GM19099 (cell line): ENCODE data around the gene SLC25A46.
A peak's percentile ranks its signal among the peaks of the same experiment; 100 is the strongest.

Source experiments
- POLR2A ChIP-seq: IDR thresholded peaks from 3 replicates; pipeline ENCODE4 v1.6.1; 2011; ENCODE audit warnings: low read depth; ENCODE audit not compliant: insufficient read length; ENCODE audit errors: extremely low read depth

SLC25A46 gene

DNA sequence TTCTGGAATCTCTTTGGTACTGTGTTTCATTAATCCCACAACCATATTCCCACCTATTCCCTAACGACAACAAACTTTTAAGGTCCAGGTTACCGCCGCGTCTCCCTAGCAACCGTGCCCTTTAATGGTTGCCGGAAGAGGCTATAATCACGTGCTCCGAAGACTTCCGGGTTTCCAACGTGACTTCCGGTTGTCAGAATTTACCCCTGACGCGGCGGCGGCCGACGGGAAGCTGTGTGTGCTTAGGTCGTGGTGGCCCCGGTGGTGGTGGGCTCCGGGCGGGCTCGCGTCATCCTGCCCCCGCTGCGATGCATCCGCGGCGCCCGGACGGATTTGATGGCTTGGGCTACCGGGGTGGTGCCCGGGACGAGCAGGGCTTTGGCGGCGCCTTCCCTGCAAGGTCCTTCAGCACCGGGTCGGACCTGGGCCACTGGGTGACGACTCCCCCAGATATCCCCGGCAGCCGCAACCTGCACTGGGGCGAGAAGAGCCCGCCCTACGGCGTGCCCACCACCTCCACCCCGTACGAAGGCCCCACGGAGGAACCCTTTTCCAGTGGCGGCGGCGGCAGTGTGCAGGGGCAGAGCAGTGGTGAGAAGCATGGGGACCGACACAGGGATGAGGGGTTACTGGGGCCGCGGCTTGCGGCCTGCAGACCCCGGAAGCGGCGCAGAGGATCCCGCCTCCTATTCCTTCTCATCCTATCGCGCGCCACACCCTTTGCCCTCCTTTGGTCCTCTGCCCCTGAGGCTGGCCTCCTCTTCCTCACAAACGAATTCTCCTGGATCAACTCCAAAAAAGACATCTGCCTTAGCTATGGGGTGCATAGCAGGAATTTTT, at the start of gene SLC25A46:
SLC25A46 (plus strand) TSS at position 196 of the 840 bp plus-strand sequence; CDS start at position 309, 113 bp downstream.
- peak; percentile 94 for TF ChIP-seq POLR2A

DNA sequence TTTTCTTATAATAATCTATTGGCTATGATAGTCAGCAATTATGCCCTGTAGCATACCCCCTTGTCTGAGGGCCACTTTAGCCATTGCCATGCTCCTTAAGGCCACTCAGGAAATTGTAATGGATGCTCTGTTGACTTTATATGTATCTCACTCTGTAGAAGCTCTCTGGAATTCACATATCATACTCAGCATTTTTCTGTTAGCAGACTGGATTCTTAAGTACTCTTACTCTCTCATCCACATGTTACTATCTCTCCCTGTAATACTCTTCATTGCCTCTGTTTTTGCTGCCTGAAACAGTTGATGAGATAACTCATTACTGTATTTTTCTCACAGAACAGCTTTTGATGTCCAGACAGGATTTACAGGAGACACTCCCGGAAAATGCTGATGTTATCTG, 36.5 kb upstream of the SLC25A46 start:
- no peak for TF ChIP-seq POLR2A

DNA sequence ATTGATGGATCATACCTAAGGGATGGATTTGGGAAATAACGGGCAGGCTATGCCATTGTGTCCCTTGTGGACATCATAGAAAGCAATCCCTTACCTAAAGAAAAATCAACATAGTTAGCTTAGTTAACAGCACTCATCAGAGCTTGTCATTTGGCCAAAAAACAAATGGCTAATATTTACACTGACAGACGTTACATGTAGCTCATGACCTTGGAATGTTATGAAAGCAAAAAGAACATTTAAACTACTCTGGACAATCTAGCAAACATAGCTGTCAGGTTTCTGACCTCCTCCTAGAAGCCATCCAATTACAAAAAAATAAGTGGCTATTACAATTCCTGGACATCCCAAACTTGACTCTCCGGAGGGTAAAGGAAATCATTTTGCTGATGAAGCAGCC, 36.1 kb upstream of the SLC25A46 start:
- no peak for TF ChIP-seq POLR2A

DNA sequence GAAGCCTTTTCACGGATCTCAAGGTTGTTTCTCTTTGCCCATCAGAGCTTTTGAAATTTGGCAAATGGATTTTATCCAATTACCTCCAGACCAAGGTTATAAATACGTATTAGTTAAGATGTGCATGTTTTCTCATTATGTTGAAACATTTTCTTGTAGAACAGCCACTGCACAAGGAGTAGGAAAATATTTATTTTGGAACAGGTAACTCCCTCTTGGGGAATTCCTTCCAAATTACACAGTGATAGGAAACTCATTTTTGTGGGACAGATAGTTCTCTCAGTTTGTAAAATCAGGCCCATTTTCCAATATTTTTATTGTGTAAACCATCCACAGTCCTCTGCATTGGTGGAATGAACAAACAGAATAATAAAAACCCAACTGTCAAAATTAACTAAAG, 35.3 kb upstream of the SLC25A46 start:
- no peak for TF ChIP-seq POLR2A

GRCh38 chr5:110705349-110705748, 33.5 kb upstream of the SLC25A46 start:
- TF ChIP-seq POLR2A: no peak

DNA sequence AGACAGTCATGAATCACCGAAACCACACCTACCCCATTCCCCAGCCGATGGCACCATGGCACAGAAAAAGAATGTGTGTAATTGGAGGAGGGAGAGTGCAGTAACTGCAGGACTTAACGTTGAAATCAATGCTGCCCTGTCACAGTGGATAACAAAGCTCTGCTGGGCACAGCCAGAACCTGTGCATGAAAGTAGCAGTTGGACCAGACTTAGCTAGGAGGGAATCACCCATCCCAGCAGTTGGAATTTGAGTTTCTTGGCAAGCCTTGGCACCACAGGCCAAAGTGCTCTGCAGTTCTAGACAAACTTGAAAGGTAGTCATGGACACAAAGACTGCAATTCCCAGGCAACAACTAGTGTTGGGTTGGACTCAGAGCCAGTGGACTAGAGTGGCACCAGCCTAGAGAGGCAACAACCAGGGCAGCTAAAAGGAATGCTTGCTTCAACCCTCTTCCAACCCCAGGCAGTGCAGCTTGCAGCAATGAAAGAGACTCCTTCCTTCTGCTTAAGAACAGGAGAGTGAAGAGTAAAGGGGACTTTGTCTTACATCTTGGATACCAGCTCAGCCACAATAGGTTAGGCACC, 31.5 kb upstream of the SLC25A46 start:
- TF ChIP-seq POLR2A: no peak

DNA sequence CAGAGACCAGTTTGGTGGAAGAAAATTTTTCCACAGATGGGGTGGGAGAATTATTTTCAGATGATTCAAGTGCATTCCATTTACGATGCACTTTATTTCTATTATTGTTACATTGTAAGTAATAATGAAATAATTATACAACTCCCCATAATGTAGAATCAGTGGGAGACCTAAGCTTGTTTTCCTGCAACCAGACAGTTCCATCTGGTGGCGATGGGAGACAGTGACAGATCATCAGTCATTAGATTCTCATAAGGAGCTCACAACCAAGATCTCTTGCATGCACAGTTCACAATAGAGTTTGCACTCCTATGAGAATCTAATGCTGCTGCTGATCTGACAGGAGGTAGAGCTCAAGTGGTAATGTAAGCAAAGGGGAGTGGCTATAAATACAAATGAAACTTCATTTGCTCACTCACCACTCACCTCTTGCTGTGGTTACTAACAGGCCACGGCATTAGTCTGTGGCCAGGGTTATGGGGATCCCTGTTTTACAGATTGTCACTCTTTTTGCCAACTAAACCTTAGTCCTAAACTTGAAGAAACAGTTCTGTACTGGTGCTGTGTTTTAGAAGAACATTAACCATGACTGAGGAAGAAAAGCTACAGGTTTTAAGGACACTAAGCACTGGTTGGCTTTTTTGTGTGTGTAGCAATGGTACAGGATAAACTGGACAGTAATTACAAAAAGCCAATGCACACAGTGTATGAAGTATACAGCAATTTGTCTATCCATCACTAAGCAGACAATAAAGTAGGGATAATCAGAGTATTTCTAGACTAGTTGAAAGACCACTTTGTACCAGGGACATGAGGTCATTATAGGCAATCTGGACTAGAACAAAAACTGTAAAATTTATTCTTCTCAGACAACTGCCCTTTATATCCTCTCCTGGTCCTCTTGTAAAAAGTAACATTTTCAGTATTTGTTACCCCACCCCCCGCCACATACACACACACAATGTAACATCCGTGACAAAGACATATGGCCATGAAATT, 22.3 kb upstream of the SLC25A46 start:
- no peak for TF ChIP-seq POLR2A

- no peak for TF ChIP-seq POLR2A
Observed at GRCh38 chr5:110718311-110718710, 20.5 kb upstream of the SLC25A46 start.

- no peak for TF ChIP-seq POLR2A
Observed at GRCh38 chr5:110726249-110727024, 12.4 kb upstream of the SLC25A46 start, which contains the start of gene TMEM232. Gene TMEM232 (minus strand): TSS chr5:110726671. CDS start chr5:110667352, 59,319 bp downstream.

DNA sequence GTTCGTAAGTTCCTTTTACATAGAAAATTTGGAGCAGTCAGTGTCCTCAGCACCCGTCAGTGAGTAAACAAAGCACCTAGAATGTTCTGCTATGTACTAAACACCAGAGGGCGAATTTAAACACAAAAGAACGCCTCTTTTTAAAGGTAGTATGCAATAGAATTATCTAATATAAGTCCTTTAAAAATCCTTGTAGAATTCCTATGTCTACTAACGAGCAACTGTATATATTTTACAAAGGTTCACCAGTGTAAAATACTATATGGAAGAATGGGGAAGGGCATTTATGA, 11.8 kb upstream of the SLC25A46 start:
- no peak for TF ChIP-seq POLR2A

- no peak for TF ChIP-seq POLR2A
Observed at GRCh38 chr5:110734101-110734500, 4.7 kb upstream of the SLC25A46 start.

GRCh38 chr5:110735556-110735955, 3.3 kb upstream of the SLC25A46 start:
- no peak for TF ChIP-seq POLR2A

- no peak for TF ChIP-seq POLR2A
Observed at GRCh38 chr5:110736753-110737152, 2.1 kb upstream of the SLC25A46 start.

GRCh38 chr5:110738503-110738811, 350 bp upstream of the SLC25A46 start:
- TF ChIP-seq POLR2A: no peak

- peak; percentile 21 for TF ChIP-seq POLR2A
Observed at GRCh38 chr5:110751902-110752762, 13.3 kb downstream of the SLC25A46 start.
